ENCODE measurements around the gene LDLRAP1. TPM values are rescaled to one million over a fixed set of nuclear protein-coding genes. Genes with fewer than 3 reads are reported as not detected.
"Not testable (repeated sequence)": the region's sequence is repeated elsewhere in the genome, so short reads cannot be mapped to it uniquely, and the experiment has no call there.

The LDLRAP1 gene
- polyA plus RNA-seq, 1 donor from 2014 or later: 0.22 TPM

- Histone ChIP-seq H3K27ac (ENCODE audit: low read length) (no peak overlapping the region), H3K9ac (ENCODE audit: low read length) (no peak overlapping the region), H2AFZ (ENCODE audit: low read depth, low read length) (no peak overlapping the region), H3K9me3 (ENCODE audit: low read length) (no peaks in the 10 kb centered on the region), H3K27me3 (ENCODE audit: insufficient read depth, low read depth, low read length) (no peaks in the 10 kb centered on the region), H4K20me1 (ENCODE audit: insufficient read depth) (no peaks in the 10 kb centered on the region), H3K79me2 (replicated peaks; ENCODE audit: insufficient read depth, low read length) (no peaks in the 10 kb centered on the region), H3K4me2 (ENCODE audit: low read length) (no peak overlapping the region), H3K36me3 (ENCODE audit: insufficient read depth, low read length) (peaks cover 8% of the 10 kb centered on the region), H3K9me2 (ENCODE audit: insufficient read depth, low read length) (no peaks in the 10 kb centered on the region), H3K4me3 (ENCODE audit: low read length) (no peak overlapping the region), H3F3A (ENCODE audit: insufficient read depth, low read length, poor library complexity, severe bottlenecking) (no peaks in the 10 kb centered on the region)
- TF ChIP-seq TAF1 (IDR thresholded peaks at IDR 0.05; ENCODE audit: low read depth) (no peak), EP300 (conservative IDR thresholded peaks at IDR 0.05; ENCODE audit: poor library complexity, severe bottlenecking) (no peak), MXI1 (conservative IDR thresholded peaks at IDR 0.05; ENCODE audit: poor library complexity, severe bottlenecking) (no peak), RAD21 (conservative IDR thresholded peaks at IDR 0.05) (no peak), EZH2 (IDR thresholded peaks at IDR 0.05; ENCODE audit: borderline replicate concordance, insufficient read depth, low read length, poor library complexity, severe bottlenecking) (no peak), SMC3 (conservative IDR thresholded peaks at IDR 0.05; ENCODE audit: poor library complexity) (no peak), POLR2AphosphoS5 (IDR thresholded peaks at IDR 0.05) (no peak)
- TF ChIP-seq, protein P1, sequence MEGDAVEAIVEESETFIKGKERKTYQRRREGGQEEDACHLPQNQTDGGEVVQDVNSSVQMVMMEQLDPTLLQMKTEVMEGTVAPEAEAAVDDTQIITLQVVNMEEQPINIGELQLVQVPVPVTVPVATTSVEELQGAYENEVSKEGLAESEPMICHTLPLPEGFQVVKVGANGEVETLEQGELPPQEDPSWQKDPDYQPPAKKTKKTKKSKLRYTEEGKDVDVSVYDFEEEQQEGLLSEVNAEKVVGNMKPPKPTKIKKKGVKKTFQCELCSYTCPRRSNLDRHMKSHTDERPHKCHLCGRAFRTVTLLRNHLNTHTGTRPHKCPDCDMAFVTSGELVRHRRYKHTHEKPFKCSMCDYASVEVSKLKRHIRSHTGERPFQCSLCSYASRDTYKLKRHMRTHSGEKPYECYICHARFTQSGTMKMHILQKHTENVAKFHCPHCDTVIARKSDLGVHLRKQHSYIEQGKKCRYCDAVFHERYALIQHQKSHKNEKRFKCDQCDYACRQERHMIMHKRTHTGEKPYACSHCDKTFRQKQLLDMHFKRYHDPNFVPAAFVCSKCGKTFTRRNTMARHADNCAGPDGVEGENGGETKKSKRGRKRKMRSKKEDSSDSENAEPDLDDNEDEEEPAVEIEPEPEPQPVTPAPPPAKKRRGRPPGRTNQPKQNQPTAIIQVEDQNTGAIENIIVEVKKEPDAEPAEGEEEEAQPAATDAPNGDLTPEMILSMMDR (IDR thresholded peaks at IDR 0.05; ENCODE audit: poor library complexity, severe bottlenecking): no peak
- TF ChIP-seq, protein P2, sequence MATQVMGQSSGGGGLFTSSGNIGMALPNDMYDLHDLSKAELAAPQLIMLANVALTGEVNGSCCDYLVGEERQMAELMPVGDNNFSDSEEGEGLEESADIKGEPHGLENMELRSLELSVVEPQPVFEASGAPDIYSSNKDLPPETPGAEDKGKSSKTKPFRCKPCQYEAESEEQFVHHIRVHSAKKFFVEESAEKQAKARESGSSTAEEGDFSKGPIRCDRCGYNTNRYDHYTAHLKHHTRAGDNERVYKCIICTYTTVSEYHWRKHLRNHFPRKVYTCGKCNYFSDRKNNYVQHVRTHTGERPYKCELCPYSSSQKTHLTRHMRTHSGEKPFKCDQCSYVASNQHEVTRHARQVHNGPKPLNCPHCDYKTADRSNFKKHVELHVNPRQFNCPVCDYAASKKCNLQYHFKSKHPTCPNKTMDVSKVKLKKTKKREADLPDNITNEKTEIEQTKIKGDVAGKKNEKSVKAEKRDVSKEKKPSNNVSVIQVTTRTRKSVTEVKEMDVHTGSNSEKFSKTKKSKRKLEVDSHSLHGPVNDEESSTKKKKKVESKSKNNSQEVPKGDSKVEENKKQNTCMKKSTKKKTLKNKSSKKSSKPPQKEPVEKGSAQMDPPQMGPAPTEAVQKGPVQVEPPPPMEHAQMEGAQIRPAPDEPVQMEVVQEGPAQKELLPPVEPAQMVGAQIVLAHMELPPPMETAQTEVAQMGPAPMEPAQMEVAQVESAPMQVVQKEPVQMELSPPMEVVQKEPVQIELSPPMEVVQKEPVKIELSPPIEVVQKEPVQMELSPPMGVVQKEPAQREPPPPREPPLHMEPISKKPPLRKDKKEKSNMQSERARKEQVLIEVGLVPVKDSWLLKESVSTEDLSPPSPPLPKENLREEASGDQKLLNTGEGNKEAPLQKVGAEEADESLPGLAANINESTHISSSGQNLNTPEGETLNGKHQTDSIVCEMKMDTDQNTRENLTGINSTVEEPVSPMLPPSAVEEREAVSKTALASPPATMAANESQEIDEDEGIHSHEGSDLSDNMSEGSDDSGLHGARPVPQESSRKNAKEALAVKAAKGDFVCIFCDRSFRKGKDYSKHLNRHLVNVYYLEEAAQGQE (IDR thresholded peaks at IDR 0.05; ENCODE audit: borderline replicate concordance): no peak
Measured at GRCh38 chr1:25504706-25505595, 38.5 kb upstream of the LDLRAP1 start.

GRCh38 chr1:25505656-25506385 lies 37.6 kb upstream of the LDLRAP1 start:
- Histone ChIP-seq H4K20me1 (ENCODE audit: insufficient read depth) (no peaks in the 10 kb centered on the region), H3K9me2 (ENCODE audit: insufficient read depth, low read length) (no peaks in the 10 kb centered on the region), H3K27me3 (ENCODE audit: insufficient read depth, low read depth, low read length) (no peaks in the 10 kb centered on the region), H2AFZ (ENCODE audit: low read depth, low read length) (no peak overlapping the region), H3K36me3 (ENCODE audit: insufficient read depth, low read length) (peaks cover 8% of the 10 kb centered on the region), H3F3A (ENCODE audit: insufficient read depth, low read length, poor library complexity, severe bottlenecking) (no peaks in the 10 kb centered on the region), H3K79me2 (replicated peaks; ENCODE audit: insufficient read depth, low read length) (no peaks in the 10 kb centered on the region), H3K4me3 (ENCODE audit: low read length) (no peak overlapping the region), H3K27ac (ENCODE audit: low read length) (no peak overlapping the region), H3K4me2 (ENCODE audit: low read length) (no peak overlapping the region), H3K9me3 (ENCODE audit: low read length) (no peaks in the 10 kb centered on the region), H3K9ac (ENCODE audit: low read length) (no peak overlapping the region)
- no peak for TF ChIP-seq TAF1 (IDR thresholded peaks at IDR 0.05; ENCODE audit: low read depth)
- no peak for TF ChIP-seq POLR2AphosphoS5 (IDR thresholded peaks at IDR 0.05)
- no peak for TF ChIP-seq EP300 (conservative IDR thresholded peaks at IDR 0.05; ENCODE audit: poor library complexity, severe bottlenecking)
- no peak for TF ChIP-seq EZH2 (IDR thresholded peaks at IDR 0.05; ENCODE audit: borderline replicate concordance, insufficient read depth, low read length, poor library complexity, severe bottlenecking)
- no peak for TF ChIP-seq RAD21 (conservative IDR thresholded peaks at IDR 0.05)
- no peak for TF ChIP-seq SMC3 (conservative IDR thresholded peaks at IDR 0.05; ENCODE audit: poor library complexity)
- TF ChIP-seq MXI1 (conservative IDR thresholded peaks at IDR 0.05; ENCODE audit: poor library complexity, severe bottlenecking): no peak
- TF ChIP-seq, protein P1 (IDR thresholded peaks at IDR 0.05; ENCODE audit: poor library complexity, severe bottlenecking): no peak

DNA sequence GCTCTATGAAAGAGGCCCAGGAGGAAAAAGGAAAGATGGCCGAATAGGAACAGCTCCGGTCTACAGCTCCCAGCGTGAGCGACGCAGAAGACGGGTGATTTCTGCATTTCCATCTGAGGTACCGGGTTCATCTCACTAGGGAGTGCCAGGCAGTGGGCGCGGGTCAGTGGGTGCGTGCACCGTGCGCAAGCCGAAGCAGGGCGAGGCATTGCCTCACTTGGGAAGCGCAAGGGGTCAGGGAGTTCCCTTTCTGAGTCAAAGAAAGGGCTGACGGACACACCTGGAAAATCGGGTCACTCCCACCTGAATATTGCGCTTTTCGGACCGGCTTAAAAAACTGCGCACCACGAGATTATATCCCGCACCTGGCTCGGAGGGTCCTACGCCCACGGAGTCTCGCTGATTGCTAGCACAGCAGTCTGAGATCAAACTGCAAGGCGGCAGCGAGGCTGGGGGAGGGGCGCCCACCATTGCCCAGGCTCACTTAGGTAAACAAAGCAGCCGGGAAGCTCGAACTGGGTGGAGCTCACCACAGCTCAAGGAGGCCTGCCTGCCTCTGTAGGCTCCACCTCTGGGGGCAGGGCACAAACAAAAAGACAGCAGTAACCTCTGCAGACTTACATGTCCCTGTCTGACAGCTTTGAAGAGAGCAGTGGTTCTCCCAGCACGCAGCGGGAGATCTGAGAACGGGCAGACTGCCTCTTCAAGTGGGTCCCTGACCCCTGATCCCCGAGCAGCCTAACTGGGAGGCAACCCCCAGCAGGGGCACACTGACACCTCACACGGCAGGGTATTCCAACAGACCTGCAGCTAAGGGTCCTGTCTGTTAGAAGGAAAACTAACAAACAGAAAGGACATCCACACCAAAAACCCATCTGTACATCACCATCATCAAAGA lies 36.6 kb upstream of the LDLRAP1 start:
- H4K20me1 ChIP-seq (ENCODE audit: insufficient read depth); H3K9ac ChIP-seq (ENCODE audit: low read length); H3K4me3 ChIP-seq (ENCODE audit: low read length); H3F3A ChIP-seq (ENCODE audit: insufficient read depth, low read length, poor library complexity, severe bottlenecking); H3K9me3 ChIP-seq (ENCODE audit: low read length); H3K27me3 ChIP-seq (ENCODE audit: insufficient read depth, low read depth, low read length); H2AFZ ChIP-seq (ENCODE audit: low read depth, low read length); H3K79me2 ChIP-seq (replicated peaks; ENCODE audit: insufficient read depth, low read length); H3K9me2 ChIP-seq (ENCODE audit: insufficient read depth, low read length); H3K36me3 ChIP-seq (ENCODE audit: insufficient read depth, low read length); H3K27ac ChIP-seq (ENCODE audit: low read length); H3K4me2 ChIP-seq (ENCODE audit: low read length): not testable (repeated sequence)
